Neuronal stem cell (in vitro differentiated cells): ENCODE measurements around the gene CPAMD8.
"Not testable (repeated sequence)": the region's sequence is repeated elsewhere in the genome, so short reads cannot be mapped to it uniquely, and the experiment has no call there.

ENCODE experiments used
- DNase-seq: peaks from one replicate; pipeline ENCODE4 v3.0.0-alpha.2; 2013; ENCODE audit warnings: low spot score
- H2AFZ ChIP-seq: one replicate; pipeline ENCODE4 v1.6.1; 2013; ENCODE audit warnings: mild to moderate bottlenecking, low read length, inconsistent platforms
- H2AK5ac ChIP-seq: 2 replicates; pipeline ENCODE4 v1.6.1; 2013; ENCODE audit warnings: low read depth, mild to moderate bottlenecking, inconsistent platforms, low read length, moderate library complexity, mixed read lengths
- H2BK120ac ChIP-seq: 2 replicates; pipeline ENCODE4 v1.6.1; 2013; ENCODE audit warnings: low read depth, mild to moderate bottlenecking, inconsistent platforms, low read length, moderate library complexity, mixed read lengths
- H2BK12ac ChIP-seq: one replicate; pipeline ENCODE4 v1.6.1; 2013; ENCODE audit warnings: low read length, inconsistent platforms
- H2BK15ac ChIP-seq: 2 replicates; pipeline ENCODE4 v1.6.1; 2013; ENCODE audit warnings: mild to moderate bottlenecking, low read length, inconsistent platforms, mixed read lengths
- H2BK5ac ChIP-seq: one replicate; pipeline ENCODE4 v1.6.1; 2013; ENCODE audit warnings: inconsistent platforms, mild to moderate bottlenecking, low read length, moderate library complexity
- H3K14ac ChIP-seq: one replicate; pipeline ENCODE4 v1.6.1; 2013; ENCODE audit warnings: low read length, inconsistent platforms
- H3K18ac ChIP-seq: 2 replicates; pipeline ENCODE4 v1.6.1; 2013; ENCODE audit warnings: low read length, inconsistent platforms
- H3K23ac ChIP-seq: 2 replicates; pipeline ENCODE4 v1.6.1; 2013; ENCODE audit warnings: low read depth, mild to moderate bottlenecking, mixed read lengths, low read length, inconsistent platforms; ENCODE audit not compliant: poor library complexity
- H3K27ac ChIP-seq: replicated peaks from 3 replicates; pipeline ENCODE4 v1.5.1; 2013; ENCODE audit warnings: low read length, inconsistent platforms
- H3K27me3 ChIP-seq, 3 experiments: 2 replicates each; pipeline ENCODE4 v1.6.1; 2013; ENCODE audit warnings: low read length in 3 of 3, mild to moderate bottlenecking in 2 of 3, inconsistent platforms in 1 of 3, low read depth in 1 of 3, mixed read lengths in 1 of 3, moderate library complexity in 1 of 3; ENCODE audit not compliant: control insufficient read depth in 3 of 3, insufficient read depth in 3 of 3
- H3K36me3 ChIP-seq, 2 donors: replicated peaks in 1 of 2; 2 replicates each; pipeline ENCODE4 v1.6.1; 2013; ENCODE audit warnings: low read length in 2 of 2; ENCODE audit not compliant: control insufficient read depth in 2 of 2, insufficient read depth in 2 of 2
- H3K4ac ChIP-seq: 2 replicates; pipeline ENCODE4 v1.6.1; 2013; ENCODE audit warnings: inconsistent platforms, mild to moderate bottlenecking, low read length, moderate library complexity
- H3K4me1 ChIP-seq, 2 donors: 1 replicate in 1 of 2; 2 replicates in 1 of 2; pipeline ENCODE4 v1.6.1; 2013; ENCODE audit warnings: low read length in 2 of 2, low read depth in 1 of 2; ENCODE audit not compliant: control insufficient read depth in 2 of 2, insufficient read depth in 1 of 2
- H3K4me2 ChIP-seq: one replicate; pipeline ENCODE4 v1.6.1; 2013; ENCODE audit warnings: mild to moderate bottlenecking, low read length, inconsistent platforms; ENCODE audit not compliant: insufficient read depth, poor library complexity, severe bottlenecking
- H3K4me3 ChIP-seq, 2 donors: 2 replicates each; pipeline ENCODE4 v1.5.1; 2013; ENCODE audit warnings: low read length in 2 of 2, mild to moderate bottlenecking in 2 of 2, inconsistent platforms in 1 of 2, moderate library complexity in 1 of 2
- H3K79me1 ChIP-seq: one replicate; pipeline ENCODE4 v1.6.1; 2013; ENCODE audit warnings: low read depth, mild to moderate bottlenecking, inconsistent platforms, low read length, moderate library complexity
- H3K9ac ChIP-seq: one replicate; pipeline ENCODE4 v1.6.1; 2013; ENCODE audit warnings: mild to moderate bottlenecking, low read depth, low read length, inconsistent platforms; ENCODE audit not compliant: poor library complexity
- H3K9me3 ChIP-seq, 2 donors: replicated peaks in 1 of 2; 2 replicates each; pipeline versions ENCODE3 to v1.6.1; 2013; ENCODE audit warnings: low read length in 2 of 2, mild to moderate bottlenecking in 2 of 2, inconsistent platforms in 1 of 2, low read depth in 1 of 2, mixed read lengths in 1 of 2, moderate library complexity in 1 of 2; ENCODE audit not compliant: control insufficient read depth in 2 of 2, insufficient read depth in 1 of 2
- H4K8ac ChIP-seq: one replicate; pipeline ENCODE4 v1.6.1; 2013; ENCODE audit warnings: low read depth, mild to moderate bottlenecking, inconsistent platforms, low read length, moderate library complexity
- H4K91ac ChIP-seq: one replicate; pipeline ENCODE4 v1.6.1; 2013; ENCODE audit warnings: low read length, low read depth, mild to moderate bottlenecking, inconsistent platforms; ENCODE audit not compliant: poor library complexity
- WGBS, 2 donors: extraction: QIAGEN DNeasy Blood & Tissue Kit; methylation state at CpG; one replicate each; pipeline ENCODE4 v1.1.7; 2013; ENCODE audit warnings: missing lambda C conversion rate in 2 of 2, mixed read lengths in 1 of 2; ENCODE audit not compliant: insufficient read length in 2 of 2, insufficient replicate concordance in 1 of 2; ENCODE audit errors: extremely low coverage in 2 of 2; 5-methylcytosine and 5-hydroxymethylcytosine counted together

The CPAMD8 gene

DNA sequence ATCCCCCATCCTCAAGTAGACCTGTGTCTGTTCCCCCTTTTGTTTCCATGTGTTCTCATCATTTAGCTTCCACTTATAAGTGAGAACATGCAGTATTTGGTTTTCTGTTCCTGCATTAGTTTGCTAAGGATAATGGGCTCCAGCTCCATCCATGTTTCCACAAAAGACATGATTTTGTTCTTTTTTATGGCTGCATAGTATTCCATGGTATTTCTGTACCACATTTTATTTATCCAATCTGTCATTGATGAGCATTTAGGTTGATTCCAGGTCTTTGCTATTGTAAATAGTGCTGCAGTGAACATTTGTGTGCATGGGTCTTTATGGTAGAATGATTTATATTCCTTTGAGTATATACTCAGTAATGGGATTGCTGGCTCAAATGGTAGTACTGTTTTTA lies 68.3 kb downstream of the CPAMD8 start:
- not testable (repeated sequence) for H3K27ac ChIP-seq, H2BK5ac ChIP-seq, H3K14ac ChIP-seq, H3K4me3 ChIP-seq, H2BK12ac ChIP-seq, H3K18ac ChIP-seq, H2AK5ac ChIP-seq, H3K27me3 ChIP-seq, H3K4me1 ChIP-seq, H4K91ac ChIP-seq, H3K36me3 ChIP-seq, H2BK15ac ChIP-seq, H3K9ac ChIP-seq, DNase-seq, H3K4ac ChIP-seq, H2AFZ ChIP-seq, H4K8ac ChIP-seq, H3K4me2 ChIP-seq, H2BK120ac ChIP-seq, H3K79me1 ChIP-seq, H3K23ac ChIP-seq, H3K9me3 ChIP-seq

DNA sequence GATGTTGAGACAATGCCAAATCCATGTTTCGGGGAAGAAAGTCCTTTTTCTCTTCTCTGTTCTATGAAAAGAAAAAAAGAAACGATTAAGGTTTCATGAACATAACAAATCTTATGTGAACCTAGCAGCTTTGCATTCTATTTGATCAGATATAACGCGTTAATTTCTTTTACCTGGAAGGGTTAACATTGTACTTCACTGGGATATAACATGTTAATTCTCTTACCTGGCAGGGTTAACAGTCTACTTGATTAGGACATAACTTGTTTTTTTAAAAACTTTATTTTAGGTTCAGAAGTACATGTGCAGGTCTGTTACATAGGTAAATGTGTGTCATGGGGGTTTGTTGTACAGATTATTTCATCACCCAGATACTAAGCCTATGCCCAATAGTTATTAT lies 68.8 kb downstream of the CPAMD8 start:
- H2AFZ ChIP-seq, result no peak overlapping the region
- H3K4me1 ChIP-seq, result peaks cover 2 to 4% of the 10 kb centered on the region in 2 donors
- no peaks in the 10 kb centered on the region for H3K27me3 ChIP-seq
- H2BK120ac ChIP-seq, result no peak overlapping the region
- no peak overlapping the region for H4K91ac ChIP-seq
- H2BK15ac ChIP-seq, result no peak overlapping the region
- H2BK5ac ChIP-seq, result no peak overlapping the region
- no peak overlapping the region for H3K27ac ChIP-seq
- H3K4me3 ChIP-seq, result no peak overlapping the region
- no CpG with 5 or more reads among the region's 4 CpGs for WGBS, 2 donors
- H3K23ac ChIP-seq, result no peak overlapping the region
- no peak overlapping the region for H3K4ac ChIP-seq
- H3K36me3 ChIP-seq, result peaks cover 6 to 7% of the 10 kb centered on the region in 2 donors
- H3K9ac ChIP-seq, result no peak overlapping the region
- no peaks in the 10 kb centered on the region for H3K9me3 ChIP-seq
- H3K14ac ChIP-seq, result no peak overlapping the region
- no peak for DNase-seq
- H4K8ac ChIP-seq, result no peak overlapping the region
- H2BK12ac ChIP-seq, result no peak overlapping the region
- H3K4me2 ChIP-seq, result no peak overlapping the region
- no peak overlapping the region for H3K18ac ChIP-seq
- no peak overlapping the region for H2AK5ac ChIP-seq
- no peaks in the 10 kb centered on the region for H3K79me1 ChIP-seq

DNA sequence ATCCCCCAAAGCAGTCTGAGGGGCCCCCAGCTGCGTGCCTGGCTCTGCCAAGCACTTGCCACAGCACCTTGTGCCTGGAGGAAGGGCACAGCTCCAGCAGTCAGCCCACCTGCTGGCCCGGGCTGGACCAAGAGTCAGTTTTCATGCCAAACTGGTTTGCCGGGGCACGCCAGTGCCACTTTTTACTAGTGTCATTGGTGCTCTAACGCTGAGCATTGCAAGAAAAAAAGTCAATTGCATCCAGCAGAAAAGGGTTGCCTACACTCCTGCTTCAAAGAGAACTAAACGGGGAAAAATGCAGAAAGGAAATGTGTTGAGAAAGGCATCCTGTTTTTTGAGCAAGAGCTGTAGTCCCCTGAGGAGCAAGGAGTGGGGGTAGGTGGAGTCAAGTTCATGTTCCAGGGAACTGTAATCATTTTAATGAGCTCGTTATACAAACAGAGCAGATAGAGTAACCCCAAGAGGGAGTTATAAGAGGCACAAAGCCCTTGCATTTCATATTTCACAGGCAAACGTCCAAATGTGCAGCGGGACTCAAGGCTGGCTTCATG lies 69.4 kb downstream of the CPAMD8 start:
- Histone ChIP-seq H3K27ac (no peak overlapping the region), H3K14ac (no peak overlapping the region), H2AFZ (no peak overlapping the region), H3K4me2 (no peak overlapping the region), H2BK5ac (no peak overlapping the region), H3K4ac (no peak overlapping the region), H3K18ac (no peak overlapping the region), H3K27me3 (no peaks in the 10 kb centered on the region), H3K4me3 (no peak overlapping the region), H3K4me1 (peaks cover 2 to 4% of the 10 kb centered on the region in 2 donors), H3K36me3 (peaks cover 6 to 7% of the 10 kb centered on the region in 2 donors), H4K91ac (no peak overlapping the region), H3K23ac (no peak overlapping the region), H3K79me1 (no peaks in the 10 kb centered on the region), H2BK15ac (peak overlapping the region; percentile 3), H2BK120ac (no peak overlapping the region), H3K9ac (no peak overlapping the region), H2BK12ac (no peak overlapping the region), H4K8ac (no peak overlapping the region), H2AK5ac (no peak overlapping the region), H3K9me3 (no peaks in the 10 kb centered on the region)
- DNase-seq, result no peak
- no CpG with 5 or more reads among the region's 9 CpGs for WGBS, 2 donors

DNA sequence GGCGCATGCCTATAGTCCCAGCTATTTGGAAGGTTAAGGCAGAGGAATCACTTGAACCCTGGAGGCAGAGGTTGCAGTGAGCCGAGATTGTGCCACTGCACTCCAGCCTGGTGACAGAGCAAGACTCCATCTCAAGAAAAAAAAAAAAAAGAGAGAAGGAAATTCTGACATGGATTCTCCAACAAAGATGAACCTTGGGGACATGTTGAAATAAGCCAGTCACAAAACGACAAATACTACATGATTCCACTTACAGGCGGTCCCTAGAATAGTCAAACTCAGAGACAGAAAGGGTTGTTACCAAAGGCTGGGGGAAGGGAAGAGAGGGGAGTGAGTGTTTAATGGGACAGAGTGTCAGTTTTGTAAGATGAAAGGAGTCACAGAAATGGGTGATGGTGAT lies 71.4 kb downstream of the CPAMD8 start:
- H4K8ac ChIP-seq, result no peak overlapping the region
- no peak overlapping the region for H2AFZ ChIP-seq

More for the DNA sequence above, 71.4 kb downstream of the CPAMD8 start:
- no peak overlapping the region for H3K9ac ChIP-seq
- no peak overlapping the region for H4K91ac ChIP-seq
- no peak overlapping the region for H2BK12ac ChIP-seq
- no peaks in the 10 kb centered on the region for H3K79me1 ChIP-seq
- H3K27ac ChIP-seq, result no peak overlapping the region
- H2BK120ac ChIP-seq, result no peak overlapping the region
- no peak overlapping the region for H2BK15ac ChIP-seq
- no peaks in the 10 kb centered on the region for H3K27me3 ChIP-seq
- H3K14ac ChIP-seq, result no peak overlapping the region
- H2BK5ac ChIP-seq, result no peak overlapping the region
- no peak overlapping the region for H3K4me3 ChIP-seq
- peaks cover 6 to 18% of the 10 kb centered on the region in 2 donors for H3K36me3 ChIP-seq
- H3K4me1 ChIP-seq, result peaks cover 0 to 1% of the 10 kb centered on the region in 2 donors
- WGBS, 2 donors, result no CpG with 5 or more reads among the region's 4 CpGs
- H3K4ac ChIP-seq, result no peak overlapping the region
- no peaks in the 10 kb centered on the region for H3K9me3 ChIP-seq
- no peak overlapping the region for H3K18ac ChIP-seq
- no peak overlapping the region for H3K4me2 ChIP-seq
- no peak overlapping the region for H3K23ac ChIP-seq
- no peak overlapping the region for H2AK5ac ChIP-seq
- no peak for DNase-seq
